Chondrocyte (in vitro differentiated cells): ENCODE results near the gene CPT1A. TPM values are rescaled to one million over a fixed set of nuclear protein-coding genes. Genes with fewer than 3 reads are reported as not detected.
A peak's percentile ranks its signal among the peaks of the same experiment; 100 is the strongest.

Source experiments
- DNase-seq: peaks from one replicate; pipeline ENCODE4 v3.0.0; 2021; ENCODE audit warnings: mixed read lengths, low spot score
- H3K27ac Mint-ChIP-seq: one replicate; pipeline ENCODE4 v1.8.0; 2021; ENCODE audit warnings: mild to moderate bottlenecking, moderate library complexity, mixed read lengths; ENCODE audit not compliant: unreplicated experiment
- H3K27me3 Mint-ChIP-seq: 2 replicates; pipeline ENCODE4 v1.8.0; 2021; ENCODE audit warnings: low read depth, mixed read lengths
- H3K36me3 Mint-ChIP-seq: 2 replicates; pipeline ENCODE4 v1.8.0; 2021; ENCODE audit warnings: low read depth, mixed read lengths
- H3K4me1 Mint-ChIP-seq: 2 replicates; pipeline ENCODE4 v1.8.0; 2021; ENCODE audit warnings: low read depth, mild to moderate bottlenecking, mixed read lengths
- H3K4me3 Mint-ChIP-seq: one replicate; pipeline ENCODE4 v1.8.0; 2021; ENCODE audit warnings: mild to moderate bottlenecking, moderate library complexity, mixed read lengths; ENCODE audit not compliant: unreplicated experiment
- H3K9me3 Mint-ChIP-seq: 2 replicates; pipeline ENCODE4 v1.8.0; 2021; ENCODE audit warnings: low read depth, mixed read lengths
- total RNA-seq: library from RNA; stranded (reverse); gene quantifications from 3 replicates; pipeline ENCODE4 v1.2.1, GENCODE V29; 2021
- TF ChIP-seq, protein P1 (sequence below): fragments of 200-600 bp; sonication (generic); IDR thresholded peaks from 2 replicates; pipeline ENCODE4 v1.5.0; 2021; ENCODE audit warnings: antibody characterized with exemption, mild to moderate bottlenecking, moderate library complexity

CPT1A gene
- total RNA-seq, 1 donor from 2014 or later = 58.8 TPM

DNA sequence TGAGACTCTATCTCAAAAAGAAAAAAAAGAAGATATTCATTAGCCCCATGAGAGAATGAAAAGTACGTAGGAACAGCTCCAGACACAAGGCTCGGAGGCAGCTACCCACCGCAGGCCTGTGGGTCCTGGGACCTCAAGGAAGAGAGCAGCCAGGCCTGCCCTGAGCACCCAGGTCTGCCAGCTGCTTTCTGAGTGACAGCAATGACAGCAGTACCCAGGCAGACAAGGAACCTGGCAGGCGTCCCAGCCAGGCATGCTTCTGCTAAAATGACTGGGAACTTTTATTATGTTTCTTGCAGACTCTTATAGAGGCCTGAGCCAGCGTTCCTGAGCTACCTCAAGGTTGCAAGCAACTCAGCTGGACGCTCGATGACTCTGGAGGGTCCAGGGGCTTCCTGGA lies 31.6 kb downstream of the CPT1A start:
- TF ChIP-seq, protein P1, sequence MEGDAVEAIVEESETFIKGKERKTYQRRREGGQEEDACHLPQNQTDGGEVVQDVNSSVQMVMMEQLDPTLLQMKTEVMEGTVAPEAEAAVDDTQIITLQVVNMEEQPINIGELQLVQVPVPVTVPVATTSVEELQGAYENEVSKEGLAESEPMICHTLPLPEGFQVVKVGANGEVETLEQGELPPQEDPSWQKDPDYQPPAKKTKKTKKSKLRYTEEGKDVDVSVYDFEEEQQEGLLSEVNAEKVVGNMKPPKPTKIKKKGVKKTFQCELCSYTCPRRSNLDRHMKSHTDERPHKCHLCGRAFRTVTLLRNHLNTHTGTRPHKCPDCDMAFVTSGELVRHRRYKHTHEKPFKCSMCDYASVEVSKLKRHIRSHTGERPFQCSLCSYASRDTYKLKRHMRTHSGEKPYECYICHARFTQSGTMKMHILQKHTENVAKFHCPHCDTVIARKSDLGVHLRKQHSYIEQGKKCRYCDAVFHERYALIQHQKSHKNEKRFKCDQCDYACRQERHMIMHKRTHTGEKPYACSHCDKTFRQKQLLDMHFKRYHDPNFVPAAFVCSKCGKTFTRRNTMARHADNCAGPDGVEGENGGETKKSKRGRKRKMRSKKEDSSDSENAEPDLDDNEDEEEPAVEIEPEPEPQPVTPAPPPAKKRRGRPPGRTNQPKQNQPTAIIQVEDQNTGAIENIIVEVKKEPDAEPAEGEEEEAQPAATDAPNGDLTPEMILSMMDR = no peak
- H3K36me3 Mint-ChIP-seq = peaks cover 28% of the 10 kb centered on the region
- H3K27me3 Mint-ChIP-seq = no peaks in the 10 kb centered on the region
- no peak for DNase-seq
- H3K27ac Mint-ChIP-seq = peak overlapping the region; percentile 69
- H3K4me3 Mint-ChIP-seq = no peak overlapping the region
- H3K9me3 Mint-ChIP-seq = no peaks in the 10 kb centered on the region
- H3K4me1 Mint-ChIP-seq = peaks cover 24% of the 10 kb centered on the region

DNA sequence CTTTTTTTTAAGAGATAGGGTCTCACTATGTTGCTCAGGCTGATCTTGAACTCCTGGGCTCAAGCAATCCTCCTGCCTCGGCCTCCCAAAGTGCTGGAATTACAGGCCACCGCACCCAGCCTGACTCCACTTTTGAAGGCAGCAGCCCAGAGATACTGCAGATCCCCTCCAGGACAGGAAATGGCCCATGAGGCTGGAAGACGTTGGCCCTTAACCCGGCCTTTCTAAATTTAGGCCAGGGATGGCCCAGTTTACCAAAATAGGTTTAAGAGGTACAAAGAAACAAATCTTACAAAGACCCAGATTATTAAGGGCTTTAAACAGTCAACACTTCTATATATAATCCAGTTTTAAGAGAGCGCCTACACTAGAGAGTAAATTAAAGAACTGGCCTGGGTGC lies 32.2 kb downstream of the CPT1A start:
- H3K36me3 Mint-ChIP-seq = peaks cover 26% of the 10 kb centered on the region
- no peak for DNase-seq
- peaks cover 24% of the 10 kb centered on the region for H3K4me1 Mint-ChIP-seq
- no peak overlapping the region for H3K27ac Mint-ChIP-seq
- TF ChIP-seq, protein P1 = no peak
- H3K27me3 Mint-ChIP-seq = no peaks in the 10 kb centered on the region
- H3K4me3 Mint-ChIP-seq = no peak overlapping the region
- no peaks in the 10 kb centered on the region for H3K9me3 Mint-ChIP-seq

DNA sequence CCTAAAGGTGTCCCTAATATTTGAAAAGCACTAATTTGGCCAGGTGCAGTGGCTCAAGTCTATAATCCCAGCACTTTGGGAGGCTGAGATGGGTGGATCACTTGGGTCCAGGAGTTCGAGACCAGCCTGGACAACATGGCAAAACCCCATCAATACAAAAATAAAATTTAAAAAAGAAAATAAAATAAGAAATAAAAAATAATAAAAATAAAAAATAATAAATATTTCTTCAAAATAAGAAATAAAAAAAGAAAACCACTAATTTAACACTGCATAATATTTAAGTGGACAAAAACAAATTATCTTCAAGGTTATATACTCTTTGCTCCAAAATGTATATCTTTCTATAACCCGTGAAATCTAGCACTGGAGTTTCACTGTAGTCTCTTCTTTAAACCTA lies 32.9 kb downstream of the CPT1A start:
- Mint-ChIP-seq H3K27ac (no peak overlapping the region), H3K4me3 (no peak overlapping the region), H3K9me3 (no peaks in the 10 kb centered on the region)

DNA sequence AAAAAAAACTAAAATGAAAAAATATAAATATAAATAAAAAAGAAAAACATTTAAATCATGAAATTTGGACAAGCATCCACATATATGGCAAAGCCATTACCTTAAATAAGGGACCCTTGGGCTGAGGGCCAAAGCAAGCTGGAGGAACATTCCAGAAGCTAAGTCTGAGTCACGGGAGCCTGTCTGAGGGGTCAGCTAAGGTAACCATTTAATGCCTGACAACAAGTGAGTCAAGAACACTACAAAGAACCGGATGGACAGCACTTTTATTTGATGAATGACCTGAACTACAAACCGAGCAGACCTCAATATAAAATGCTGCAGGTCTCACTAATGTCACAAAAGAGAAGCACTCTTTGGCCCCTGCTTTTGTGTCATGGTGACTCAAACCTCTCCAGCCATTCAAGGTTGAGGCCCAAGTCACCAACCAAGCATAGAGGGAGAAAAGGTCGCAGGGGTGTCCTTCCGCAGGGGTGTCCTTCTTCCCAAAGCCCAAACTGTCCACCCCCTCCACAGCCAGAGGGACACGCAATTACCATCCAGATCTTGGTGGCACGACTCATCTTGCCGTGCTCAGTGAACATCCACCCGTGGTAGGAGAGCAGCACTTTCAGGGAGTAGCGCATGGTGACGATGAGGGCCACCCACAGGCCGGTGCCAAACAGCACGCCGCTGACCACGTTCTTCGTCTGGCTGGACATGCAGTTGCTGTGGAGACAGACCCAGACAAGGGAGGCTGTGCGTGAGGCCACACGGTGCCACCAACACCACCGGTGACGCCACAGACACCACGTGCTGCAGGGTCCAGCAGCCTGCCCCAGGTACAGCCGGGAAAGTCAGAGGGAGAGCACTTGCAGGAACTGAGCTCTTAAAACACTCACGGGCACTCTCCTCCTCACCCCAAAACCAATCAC lies 34.5 kb downstream of the CPT1A start:
- TF ChIP-seq, protein P1 = no peak
- Mint-ChIP-seq H3K36me3 (peaks cover 23% of the 10 kb centered on the region), H3K4me3 (no peak overlapping the region), H3K27me3 (no peaks in the 10 kb centered on the region), H3K27ac (peak overlapping the region; percentile 24), H3K4me1 (peaks cover 24% of the 10 kb centered on the region), H3K9me3 (no peaks in the 10 kb centered on the region)
- DNase-seq = no peak

More for the DNA sequence above, 32.9 kb downstream of the CPT1A start:
- no peak for DNase-seq
- Mint-ChIP-seq H3K4me1 (peaks cover 24% of the 10 kb centered on the region), H3K36me3 (peaks cover 27% of the 10 kb centered on the region), H3K27me3 (no peaks in the 10 kb centered on the region)
- TF ChIP-seq, protein P1 = no peak

DNA sequence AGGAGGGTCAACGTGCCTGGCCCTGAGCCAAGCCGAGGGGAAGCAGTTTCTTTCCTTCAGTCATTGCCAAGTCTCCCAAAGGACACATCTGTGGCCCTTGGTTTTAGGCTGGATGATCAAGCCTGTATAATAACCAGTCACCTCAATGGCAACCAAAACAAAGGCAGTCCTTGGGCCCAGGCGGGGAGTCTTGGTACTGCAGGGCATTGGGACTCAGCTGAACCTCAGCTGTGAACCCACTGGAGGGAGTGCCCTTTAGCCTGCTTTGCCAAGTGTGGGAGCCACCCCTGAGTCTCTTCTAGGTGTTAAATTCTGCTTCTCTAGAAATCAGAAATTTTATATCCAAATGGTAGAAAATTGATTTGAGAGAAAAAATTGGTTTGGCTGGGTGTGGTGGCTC lies 36.9 kb downstream of the CPT1A start:
- no peak for DNase-seq
- H3K9me3 Mint-ChIP-seq = no peaks in the 10 kb centered on the region
- no peak overlapping the region for H3K27ac Mint-ChIP-seq

More for the DNA sequence above, 36.9 kb downstream of the CPT1A start:
- Mint-ChIP-seq H3K36me3 (peaks cover 28% of the 10 kb centered on the region), H3K4me1 (peaks cover 15% of the 10 kb centered on the region), H3K27me3 (no peaks in the 10 kb centered on the region), H3K4me3 (no peak overlapping the region)
- TF ChIP-seq, protein P1 = no peak
